Mucosa of rectum (tissue), 2 donors: ENCODE results near the gene EFCAB5.

Experiments used
- H3K27ac ChIP-seq, 2 donors: one replicate each; pipeline ENCODE4 v1.7.0; 2013; ENCODE audit warnings: inconsistent platforms in 2 of 2, low read depth in 2 of 2, low read length in 2 of 2
- H3K27me3 ChIP-seq, 2 donors: one replicate each; pipeline ENCODE4 v1.7.0; 2013; ENCODE audit warnings: low read length in 2 of 2; ENCODE audit not compliant: control insufficient read depth in 2 of 2, insufficient read depth in 2 of 2
- H3K36me3 ChIP-seq, 2 donors: one replicate each; pipeline ENCODE4 v1.7.0; 2013; ENCODE audit warnings: low read length in 2 of 2; ENCODE audit not compliant: control insufficient read depth in 2 of 2, insufficient read depth in 2 of 2
- H3K4me1 ChIP-seq, 2 donors: one replicate each; pipeline ENCODE4 v1.7.0; 2013; ENCODE audit warnings: low read length in 2 of 2, mild to moderate bottlenecking in 1 of 2; ENCODE audit not compliant: control insufficient read depth in 2 of 2, insufficient read depth in 2 of 2
- H3K4me3 ChIP-seq, 2 donors: one replicate each; pipeline ENCODE4 v1.7.0; 2013; ENCODE audit warnings: low read length in 2 of 2
- H3K9ac ChIP-seq, 2 donors: one replicate each; pipeline ENCODE4 v1.7.0; 2013; ENCODE audit warnings: low read length in 2 of 2, low read depth in 1 of 2, mild to moderate bottlenecking in 1 of 2
- H3K9me3 ChIP-seq, 2 donors: one replicate each; pipeline ENCODE4 v1.7.0; 2013; ENCODE audit warnings: low read length in 2 of 2; ENCODE audit not compliant: control insufficient read depth in 2 of 2
- donor health status: healthy.
- donor health status: Normal muscosa, but diverticular disease.

The EFCAB5 gene

DNA sequence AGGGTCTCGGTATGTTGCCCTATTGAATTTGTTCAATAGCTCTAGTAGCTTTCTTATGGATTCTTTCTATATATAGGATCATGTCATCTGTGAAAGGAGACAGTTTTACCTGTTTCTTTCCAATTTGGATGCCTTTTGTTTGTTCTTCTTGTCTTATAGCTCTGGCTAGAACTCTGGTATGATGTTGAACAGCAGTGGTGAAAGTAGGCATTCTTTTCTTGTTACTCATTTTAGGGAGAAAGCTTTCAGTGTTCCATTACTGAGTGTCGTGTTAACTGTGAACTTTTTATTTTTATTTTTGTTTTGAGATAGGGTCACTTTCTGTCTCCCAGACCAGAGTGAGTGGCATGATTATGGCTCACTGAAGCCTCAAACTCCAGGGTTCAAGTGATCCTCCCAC lies 21.2 kb downstream of the EFCAB5 start:
- Histone ChIP-seq H3K27me3 (no peaks in the 10 kb centered on the region), H3K27ac (no peak overlapping the region), H3K36me3 (no peaks in the 10 kb centered on the region), H3K9me3 (no peaks in the 10 kb centered on the region), H3K4me1 (no peaks in the 10 kb centered on the region), H3K4me3 (no peak overlapping the region), H3K9ac (no peak overlapping the region)

DNA sequence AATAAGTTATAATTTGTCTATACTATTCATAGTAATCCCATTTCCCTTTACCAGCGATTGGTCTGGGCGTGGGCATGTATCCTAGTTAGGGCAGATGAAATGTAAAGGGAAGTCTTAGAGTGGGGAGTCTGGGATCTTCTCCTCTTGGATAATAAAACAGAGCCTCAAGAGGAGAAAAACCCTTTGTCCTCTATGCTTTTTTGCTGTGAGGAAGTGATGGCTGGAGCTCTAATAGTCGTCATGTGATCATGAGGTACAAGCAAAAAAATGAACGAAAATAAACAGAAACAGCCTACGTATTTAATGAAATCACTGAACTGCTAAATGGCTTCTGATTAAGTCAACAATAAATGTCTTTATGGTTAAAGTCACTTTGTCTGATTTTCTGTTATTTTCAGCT lies 26.8 kb downstream of the EFCAB5 start:
- no peak overlapping the region for H3K27ac ChIP-seq
- H3K9me3 ChIP-seq, result no peaks in the 10 kb centered on the region
- no peak overlapping the region for H3K4me3 ChIP-seq
- H3K4me1 ChIP-seq, result peaks cover 7 to 8% of the 10 kb centered on the region in 2 donors
- H3K36me3 ChIP-seq, result no peaks in the 10 kb centered on the region
- no peaks in the 10 kb centered on the region for H3K27me3 ChIP-seq
- no peak overlapping the region for H3K9ac ChIP-seq

DNA sequence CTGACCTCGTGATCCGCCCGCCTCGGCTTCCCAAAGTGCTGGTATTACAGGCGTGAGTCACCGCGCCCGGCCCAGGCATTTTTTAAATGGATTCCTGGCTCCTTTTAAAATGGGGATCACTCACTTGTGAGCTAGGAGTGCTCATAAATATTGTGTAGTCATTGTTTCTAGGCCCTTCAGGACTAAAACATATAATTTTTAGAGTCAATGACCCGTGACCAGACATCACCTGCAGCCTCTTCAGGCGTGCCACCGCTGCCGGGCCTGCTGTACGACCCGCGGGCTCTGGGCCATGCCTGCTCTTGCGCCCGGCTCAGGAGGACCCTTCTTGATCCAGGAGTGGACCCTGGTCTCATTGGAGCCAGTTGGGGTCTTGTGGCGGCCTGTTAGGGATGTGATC lies 30.8 kb downstream of the EFCAB5 start:
- Histone ChIP-seq H3K36me3 (no peaks in the 10 kb centered on the region), H3K9ac (no peak overlapping the region), H3K27ac (no peak overlapping the region), H3K9me3 (no peaks in the 10 kb centered on the region), H3K27me3 (no peaks in the 10 kb centered on the region), H3K4me3 (no peak overlapping the region), H3K4me1 (peaks cover 7 to 8% of the 10 kb centered on the region in 2 donors)

DNA sequence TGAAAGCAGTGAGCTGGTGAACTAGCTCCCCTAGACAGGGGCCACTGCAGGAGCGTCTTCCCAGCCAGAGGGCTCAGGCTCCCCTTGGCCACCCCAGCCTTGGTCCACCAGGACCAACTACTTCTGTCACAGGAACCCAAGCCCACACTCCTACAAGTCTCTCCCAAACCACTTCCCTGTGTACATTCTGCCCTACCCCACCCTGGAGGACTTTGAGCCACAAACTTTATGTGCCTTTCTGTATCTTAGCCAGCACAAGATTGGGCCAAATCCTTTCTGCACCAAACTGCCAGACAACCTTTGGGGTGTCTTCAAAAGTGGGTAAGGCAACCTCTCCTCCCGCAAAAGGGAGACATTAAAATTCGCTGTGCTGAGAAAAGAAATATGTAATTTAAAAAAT lies 31.6 kb downstream of the EFCAB5 start:
- H3K4me1 ChIP-seq, result peaks cover 7 to 8% of the 10 kb centered on the region in 2 donors
- H3K36me3 ChIP-seq, result no peaks in the 10 kb centered on the region
- H3K9ac ChIP-seq, result no peak overlapping the region
- H3K9me3 ChIP-seq, result no peaks in the 10 kb centered on the region
- H3K27ac ChIP-seq, result no peak overlapping the region
- no peaks in the 10 kb centered on the region for H3K27me3 ChIP-seq
- peak overlapping the region in 1 of 2 donors; percentile 15 for H3K4me3 ChIP-seq

DNA sequence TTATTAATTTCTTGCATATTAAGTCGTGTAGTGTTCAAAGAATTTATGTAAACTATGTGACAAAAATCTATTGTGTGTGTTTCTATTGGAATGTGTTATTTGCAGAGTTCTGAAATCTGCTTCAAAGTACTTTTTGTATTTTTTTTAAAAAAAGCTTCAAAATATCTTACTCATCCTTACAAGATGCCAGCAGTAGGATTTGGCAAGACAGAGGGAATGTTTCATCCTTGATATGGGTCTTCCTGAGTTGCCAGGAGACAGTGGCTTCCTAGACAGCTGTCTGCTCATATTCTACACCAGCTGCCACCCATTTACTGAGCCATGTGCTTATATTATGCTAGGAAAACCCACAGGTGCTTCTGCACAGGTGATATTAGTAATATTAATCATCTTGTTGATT lies 36.4 kb downstream of the EFCAB5 start:
- Histone ChIP-seq H3K27me3 (peaks cover 0 to 2% of the 10 kb centered on the region in 2 donors), H3K9me3 (no peaks in the 10 kb centered on the region), H3K36me3 (no peaks in the 10 kb centered on the region), H3K9ac (no peak overlapping the region), H3K27ac (no peak overlapping the region), H3K4me1 (peaks cover 1 to 2% of the 10 kb centered on the region in 2 donors), H3K4me3 (no peak overlapping the region)

DNA sequence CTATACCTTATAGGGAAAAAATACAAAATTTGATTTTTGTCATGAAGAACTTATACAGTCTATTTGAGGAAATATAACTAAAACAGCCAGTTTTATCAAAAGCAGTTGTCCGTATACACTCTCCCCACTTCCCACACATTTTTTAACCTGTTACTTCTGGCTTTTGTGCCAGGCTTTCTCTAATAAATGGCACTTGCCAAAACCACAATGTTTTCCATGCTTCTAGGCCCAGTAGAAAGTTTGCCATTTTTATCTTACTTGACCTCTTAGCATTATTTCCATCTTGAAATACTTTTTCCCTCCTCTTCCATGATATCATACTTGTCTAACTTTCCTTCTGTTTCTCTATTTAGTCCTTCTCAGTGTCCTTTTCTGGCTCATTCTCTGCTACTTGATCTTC lies 38.8 kb downstream of the EFCAB5 start:
- Histone ChIP-seq H3K27me3 (peaks cover 0 to 2% of the 10 kb centered on the region in 2 donors), H3K9me3 (no peaks in the 10 kb centered on the region), H3K4me3 (no peak overlapping the region), H3K36me3 (no peaks in the 10 kb centered on the region), H3K4me1 (no peaks in the 10 kb centered on the region), H3K27ac (no peak overlapping the region), H3K9ac (no peak overlapping the region)

DNA sequence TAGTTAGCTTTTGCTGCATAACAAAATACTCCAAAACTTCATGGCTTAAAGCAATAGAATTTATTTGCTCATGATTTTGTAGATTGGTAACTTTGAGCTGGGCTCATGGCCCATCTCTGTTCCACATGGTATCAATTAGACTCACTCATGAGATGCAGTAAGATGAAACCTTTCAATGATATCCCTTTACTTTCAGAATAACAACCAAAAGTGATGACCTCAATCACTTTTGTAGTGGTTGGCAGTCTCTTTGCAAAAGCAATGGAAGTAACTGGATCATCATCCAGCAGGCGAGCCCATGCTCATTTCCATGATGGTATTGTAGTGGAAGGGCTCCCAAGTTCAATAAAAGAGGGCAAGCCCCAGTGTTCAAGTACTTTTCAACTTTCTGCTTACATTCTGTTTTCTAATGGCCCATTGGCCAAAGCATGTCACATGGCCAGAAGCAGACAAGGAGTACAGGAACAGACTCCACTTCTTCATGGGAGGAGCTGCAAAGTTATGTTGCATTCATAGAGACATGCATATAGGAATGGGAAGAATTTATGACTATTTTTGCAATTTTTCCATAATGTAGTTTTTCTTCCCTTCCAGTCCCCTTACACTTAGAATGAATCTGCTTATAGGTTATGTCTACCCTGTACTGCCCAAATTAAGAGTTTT lies 41.7 kb downstream of the EFCAB5 start:
- Histone ChIP-seq H3K9me3 (no peaks in the 10 kb centered on the region), H3K27ac (no peak overlapping the region)

DNA sequence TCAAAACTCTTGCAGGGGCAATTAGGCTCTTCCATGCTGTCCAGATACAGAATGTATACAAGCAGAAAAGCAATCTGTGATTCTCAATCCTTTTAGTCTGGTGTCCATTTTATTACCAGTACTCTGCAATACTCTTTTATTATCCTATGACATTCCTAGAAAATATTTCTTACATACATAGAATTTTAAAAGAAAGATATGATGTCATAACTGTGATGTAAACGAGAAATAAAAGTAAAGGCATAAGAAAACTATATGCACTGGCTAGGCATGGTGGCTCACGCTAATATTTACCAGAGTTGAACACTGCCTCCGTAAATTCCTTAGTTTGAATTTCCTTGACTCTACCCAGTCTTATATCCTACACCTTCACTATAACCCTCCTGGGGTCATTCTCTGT lies 55.0 kb downstream of the EFCAB5 start:
- Histone ChIP-seq H3K27me3 (no peaks in the 10 kb centered on the region), H3K9ac (no peak overlapping the region), H3K9me3 (no peaks in the 10 kb centered on the region), H3K36me3 (no peaks in the 10 kb centered on the region), H3K4me3 (no peak overlapping the region), H3K27ac (no peak overlapping the region), H3K4me1 (no peaks in the 10 kb centered on the region)

More for the DNA sequence above, 41.7 kb downstream of the EFCAB5 start:
- Histone ChIP-seq H3K4me1 (no peaks in the 10 kb centered on the region), H3K9ac (no peak overlapping the region), H3K36me3 (no peaks in the 10 kb centered on the region), H3K27me3 (peaks cover 0 to 2% of the 10 kb centered on the region in 2 donors), H3K4me3 (no peak overlapping the region)

DNA sequence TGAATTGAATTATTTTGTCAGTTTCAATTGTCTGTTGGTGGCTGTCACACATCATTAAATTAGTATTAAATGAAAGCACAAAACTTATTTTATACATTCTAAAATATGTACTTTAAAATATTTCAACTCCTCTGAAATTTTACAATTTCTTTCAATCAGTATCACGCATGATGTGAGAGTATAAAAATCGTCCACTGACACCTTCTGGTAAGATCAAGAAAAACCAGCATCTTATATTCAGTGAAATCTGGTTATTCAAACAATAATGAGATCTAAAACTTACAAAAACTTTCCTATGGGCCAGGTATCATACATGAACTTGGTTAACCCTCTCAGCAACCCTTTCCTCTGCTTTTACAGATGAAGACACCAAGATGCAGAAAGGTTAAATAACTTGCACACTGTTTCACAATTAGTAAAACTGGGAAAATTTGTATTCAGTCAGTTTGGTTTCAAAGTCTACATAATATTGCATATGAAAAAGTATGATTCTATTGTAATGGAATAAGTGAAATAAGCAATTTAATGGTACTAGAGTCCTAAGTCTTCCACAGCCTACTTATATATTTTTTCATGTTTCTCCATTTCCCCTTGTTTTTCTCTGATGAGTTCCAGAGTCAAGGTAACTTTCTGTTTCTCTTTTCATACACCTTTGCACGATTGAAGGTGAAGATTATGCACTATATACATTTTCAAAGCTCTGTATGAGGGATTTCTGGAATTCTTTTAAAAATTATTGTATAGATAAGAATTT lies 58.7 kb downstream of the EFCAB5 start:
- no peak overlapping the region for H3K9ac ChIP-seq
- H3K27me3 ChIP-seq, result no peaks in the 10 kb centered on the region
- H3K4me3 ChIP-seq, result no peak overlapping the region
- no peaks in the 10 kb centered on the region for H3K36me3 ChIP-seq
- no peaks in the 10 kb centered on the region for H3K4me1 ChIP-seq
- H3K27ac ChIP-seq, result no peak overlapping the region
- no peaks in the 10 kb centered on the region for H3K9me3 ChIP-seq

- Histone ChIP-seq H3K27ac (no peak overlapping the region), H3K9me3 (no peaks in the 10 kb centered on the region), H3K4me1 (no peaks in the 10 kb centered on the region), H3K4me3 (no peak overlapping the region), H3K9ac (no peak overlapping the region), H3K27me3 (no peaks in the 10 kb centered on the region), H3K36me3 (no peaks in the 10 kb centered on the region)
These were observed 59.4 kb downstream of the EFCAB5 start for GRCh38 chr17:30000755-30001257.
